GM12878 (cell line): Measurements from ENCODE around the gene LRRC55.

ENCODE experiments used
- CHD2 ChIP-seq: IDR thresholded peaks from 2 replicates; pipeline ENCODE4 v1.6.1; 2011; ENCODE audit warnings: low read depth, low read length, improper control_type of control experiment, borderline replicate concordance
- CREB1 ChIP-seq: IDR thresholded peaks from 2 replicates; pipeline ENCODE4 v1.6.1; 2012; ENCODE audit warnings: low read depth, mild to moderate bottlenecking, inconsistent platforms
- FOXM1 ChIP-seq: IDR thresholded peaks from 2 replicates; pipeline ENCODE4 v1.6.1; 2012; ENCODE audit warnings: low read depth, mild to moderate bottlenecking, inconsistent platforms, low read length, moderate library complexity
- MXI1 ChIP-seq: fragments of 150-350 bp; IDR thresholded peaks from 2 replicates; pipeline ENCODE4 v1.6.1; 2011; ENCODE audit warnings: low read depth, mild to moderate bottlenecking, inconsistent platforms, low read length, improper control_type of control experiment
- POLR2AphosphoS5 ChIP-seq: IDR thresholded peaks from 2 replicates; pipeline ENCODE4 v1.6.1; 2011; ENCODE audit warnings: mild to moderate bottlenecking, low read length, inconsistent platforms
- RFX5 ChIP-seq: IDR thresholded peaks from 2 replicates; pipeline ENCODE4 v1.6.1; 2011; ENCODE audit warnings: low read depth, low read length, improper control_type of control experiment
- TAF1 ChIP-seq: IDR thresholded peaks from 2 replicates; pipeline ENCODE4 v1.6.1; 2011; ENCODE audit warnings: mild to moderate bottlenecking, low read depth, low read length, borderline replicate concordance
- ZNF384 ChIP-seq: IDR thresholded peaks from 2 replicates; pipeline ENCODE4 v1.6.1; 2012; ENCODE audit warnings: low read depth, mild to moderate bottlenecking, low read length, improper control_type of control experiment, borderline replicate concordance
- TF ChIP-seq, protein P1 (sequence below): IDR thresholded peaks from 2 replicates; pipeline ENCODE4 v1.6.1; 2011; ENCODE audit warnings: mild to moderate bottlenecking, low read depth, low read length, moderate library complexity; ENCODE audit not compliant: insufficient replicate concordance
- TF ChIP-seq, protein P2 (sequence below): fragments of 450-650 bp; conservative IDR thresholded peaks from 2 replicates; pipeline ENCODE4 v1.6.1; 2017; ENCODE audit warnings: mild to moderate bottlenecking, moderate library complexity
- TF ChIP-seq, protein P3 (sequence below), 3 experiments: IDR thresholded peaks in 2 of 3; conservative IDR thresholded peaks in 1 of 3; 2 replicates each; pipeline ENCODE4 v1.5.1; 2011; ENCODE audit warnings: low read depth in 3 of 3, low read length in 3 of 3, mild to moderate bottlenecking in 3 of 3, control low read depth in 2 of 3, moderate library complexity in 2 of 3, inconsistent platforms in 1 of 3, mixed read lengths in 1 of 3; ENCODE audit not compliant: control insufficient read depth in 2 of 3, insufficient read depth in 1 of 3; ENCODE audit errors: extremely low read depth in 1 of 3
- TF ChIP-seq, protein P4 (sequence below): fragments of 450-650 bp; formaldehyde crosslinking; IDR thresholded peaks from 2 replicates; pipeline ENCODE4 v1.4.0; 2020; ENCODE audit warnings: mild to moderate bottlenecking, moderate library complexity

DNA sequence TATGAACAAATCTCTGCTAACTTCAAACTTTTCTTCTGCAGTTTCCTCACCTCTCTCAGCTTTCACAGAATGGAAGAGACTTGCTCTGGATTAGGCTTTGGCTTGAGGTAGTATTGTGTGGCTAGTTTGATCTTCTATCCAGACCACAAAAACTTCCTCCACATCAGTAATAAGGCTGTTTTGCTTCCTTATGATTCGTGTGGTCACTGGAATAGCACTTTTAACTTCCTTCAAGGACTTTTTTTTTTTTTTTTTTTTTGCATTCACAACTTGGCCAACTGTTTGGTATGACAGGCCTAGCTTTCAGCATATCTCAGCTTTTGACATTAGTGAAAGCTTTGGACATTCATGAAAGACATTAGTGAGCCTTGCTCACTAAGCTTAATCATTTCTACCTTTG, 47.5 kb upstream of the LRRC55 start:
- TF ChIP-seq, protein P1, sequence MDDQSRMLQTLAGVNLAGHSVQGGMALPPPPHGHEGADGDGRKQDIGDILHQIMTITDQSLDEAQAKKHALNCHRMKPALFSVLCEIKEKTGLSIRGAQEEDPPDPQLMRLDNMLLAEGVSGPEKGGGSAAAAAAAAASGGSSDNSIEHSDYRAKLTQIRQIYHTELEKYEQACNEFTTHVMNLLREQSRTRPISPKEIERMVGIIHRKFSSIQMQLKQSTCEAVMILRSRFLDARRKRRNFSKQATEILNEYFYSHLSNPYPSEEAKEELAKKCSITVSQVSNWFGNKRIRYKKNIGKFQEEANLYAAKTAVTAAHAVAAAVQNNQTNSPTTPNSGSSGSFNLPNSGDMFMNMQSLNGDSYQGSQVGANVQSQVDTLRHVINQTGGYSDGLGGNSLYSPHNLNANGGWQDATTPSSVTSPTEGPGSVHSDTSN, result no peak
- TF ChIP-seq MXI1 (no peak), RFX5 (no peak), POLR2AphosphoS5 (no peak), CHD2 (no peak), FOXM1 (no peak), ZNF384 (no peak), CREB1 (no peak), TAF1 (no peak)
- TF ChIP-seq, protein P2, sequence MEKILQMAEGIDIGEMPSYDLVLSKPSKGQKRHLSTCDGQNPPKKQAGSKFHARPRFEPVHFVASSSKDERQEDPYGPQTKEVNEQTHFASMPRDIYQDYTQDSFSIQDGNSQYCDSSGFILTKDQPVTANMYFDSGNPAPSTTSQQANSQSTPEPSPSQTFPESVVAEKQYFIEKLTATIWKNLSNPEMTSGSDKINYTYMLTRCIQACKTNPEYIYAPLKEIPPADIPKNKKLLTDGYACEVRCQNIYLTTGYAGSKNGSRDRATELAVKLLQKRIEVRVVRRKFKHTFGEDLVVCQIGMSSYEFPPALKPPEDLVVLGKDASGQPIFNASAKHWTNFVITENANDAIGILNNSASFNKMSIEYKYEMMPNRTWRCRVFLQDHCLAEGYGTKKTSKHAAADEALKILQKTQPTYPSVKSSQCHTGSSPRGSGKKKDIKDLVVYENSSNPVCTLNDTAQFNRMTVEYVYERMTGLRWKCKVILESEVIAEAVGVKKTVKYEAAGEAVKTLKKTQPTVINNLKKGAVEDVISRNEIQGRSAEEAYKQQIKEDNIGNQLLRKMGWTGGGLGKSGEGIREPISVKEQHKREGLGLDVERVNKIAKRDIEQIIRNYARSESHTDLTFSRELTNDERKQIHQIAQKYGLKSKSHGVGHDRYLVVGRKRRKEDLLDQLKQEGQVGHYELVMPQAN, result no peak
- TF ChIP-seq, protein P3, sequence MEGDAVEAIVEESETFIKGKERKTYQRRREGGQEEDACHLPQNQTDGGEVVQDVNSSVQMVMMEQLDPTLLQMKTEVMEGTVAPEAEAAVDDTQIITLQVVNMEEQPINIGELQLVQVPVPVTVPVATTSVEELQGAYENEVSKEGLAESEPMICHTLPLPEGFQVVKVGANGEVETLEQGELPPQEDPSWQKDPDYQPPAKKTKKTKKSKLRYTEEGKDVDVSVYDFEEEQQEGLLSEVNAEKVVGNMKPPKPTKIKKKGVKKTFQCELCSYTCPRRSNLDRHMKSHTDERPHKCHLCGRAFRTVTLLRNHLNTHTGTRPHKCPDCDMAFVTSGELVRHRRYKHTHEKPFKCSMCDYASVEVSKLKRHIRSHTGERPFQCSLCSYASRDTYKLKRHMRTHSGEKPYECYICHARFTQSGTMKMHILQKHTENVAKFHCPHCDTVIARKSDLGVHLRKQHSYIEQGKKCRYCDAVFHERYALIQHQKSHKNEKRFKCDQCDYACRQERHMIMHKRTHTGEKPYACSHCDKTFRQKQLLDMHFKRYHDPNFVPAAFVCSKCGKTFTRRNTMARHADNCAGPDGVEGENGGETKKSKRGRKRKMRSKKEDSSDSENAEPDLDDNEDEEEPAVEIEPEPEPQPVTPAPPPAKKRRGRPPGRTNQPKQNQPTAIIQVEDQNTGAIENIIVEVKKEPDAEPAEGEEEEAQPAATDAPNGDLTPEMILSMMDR (IDR thresholded peaks at IDR 0.05 in 2 of 3, conservative IDR thresholded peaks at IDR 0.05 in 1 of 3; ENCODE audit: control insufficient read depth in 2 of 3, extremely low read depth in 1 of 3, insufficient read depth in 1 of 3, low read depth in 3 of 3, low read length in 3 of 3), result no peak
- TF ChIP-seq, protein P4, sequence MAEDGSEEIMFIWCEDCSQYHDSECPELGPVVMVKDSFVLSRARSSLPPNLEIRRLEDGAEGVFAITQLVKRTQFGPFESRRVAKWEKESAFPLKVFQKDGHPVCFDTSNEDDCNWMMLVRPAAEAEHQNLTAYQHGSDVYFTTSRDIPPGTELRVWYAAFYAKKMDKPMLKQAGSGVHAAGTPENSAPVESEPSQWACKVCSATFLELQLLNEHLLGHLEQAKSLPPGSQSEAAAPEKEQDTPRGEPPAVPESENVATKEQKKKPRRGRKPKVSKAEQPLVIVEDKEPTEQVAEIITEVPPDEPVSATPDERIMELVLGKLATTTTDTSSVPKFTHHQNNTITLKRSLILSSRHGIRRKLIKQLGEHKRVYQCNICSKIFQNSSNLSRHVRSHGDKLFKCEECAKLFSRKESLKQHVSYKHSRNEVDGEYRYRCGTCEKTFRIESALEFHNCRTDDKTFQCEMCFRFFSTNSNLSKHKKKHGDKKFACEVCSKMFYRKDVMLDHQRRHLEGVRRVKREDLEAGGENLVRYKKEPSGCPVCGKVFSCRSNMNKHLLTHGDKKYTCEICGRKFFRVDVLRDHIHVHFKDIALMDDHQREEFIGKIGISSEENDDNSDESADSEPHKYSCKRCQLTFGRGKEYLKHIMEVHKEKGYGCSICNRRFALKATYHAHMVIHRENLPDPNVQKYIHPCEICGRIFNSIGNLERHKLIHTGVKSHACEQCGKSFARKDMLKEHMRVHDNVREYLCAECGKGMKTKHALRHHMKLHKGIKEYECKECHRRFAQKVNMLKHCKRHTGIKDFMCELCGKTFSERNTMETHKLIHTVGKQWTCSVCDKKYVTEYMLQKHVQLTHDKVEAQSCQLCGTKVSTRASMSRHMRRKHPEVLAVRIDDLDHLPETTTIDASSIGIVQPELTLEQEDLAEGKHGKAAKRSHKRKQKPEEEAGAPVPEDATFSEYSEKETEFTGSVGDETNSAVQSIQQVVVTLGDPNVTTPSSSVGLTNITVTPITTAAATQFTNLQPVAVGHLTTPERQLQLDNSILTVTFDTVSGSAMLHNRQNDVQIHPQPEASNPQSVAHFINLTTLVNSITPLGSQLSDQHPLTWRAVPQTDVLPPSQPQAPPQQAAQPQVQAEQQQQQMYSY (CRISPR knock-in tag), result no peak
